Measurements from ENCODE around the gene CHPT1.

- no peak for TF ChIP-seq CTCF (conservative IDR thresholded peaks at IDR 0.05 in 1 of 2, IDR thresholded peaks at IDR 0.05 in 1 of 2; ENCODE audit: extremely low read depth in 1 of 2, insufficient read depth in 1 of 2, low read depth in 1 of 2, low read length in 2 of 2)
- no peak for TF ChIP-seq EZH2 (IDR thresholded peaks at IDR 0.05; ENCODE audit: borderline replicate concordance, low read length)
Measured at GRCh38 chr12:101732318-101732717, 34.9 kb downstream of the CHPT1 start.
